Prostate gland (tissue), 2 donors: Measurements from ENCODE around the gene PRDM16. TPM values are rescaled to one million over a fixed set of nuclear protein-coding genes. Genes with fewer than 3 reads are reported as not detected.
A peak's percentile ranks its signal among the peaks of the same experiment; 100 is the strongest.

Source experiments
- DNase-seq: peaks from one replicate; pipeline ENCODE4 v3.0.0-alpha.2; 2019; ENCODE audit warnings: low spot score
- H3K27ac ChIP-seq, 2 donors: fragments of 200-600 bp; sonication (generic); 2 replicates each; pipeline ENCODE4 v1.5.1; 2017 to 2019
- H3K27me3 ChIP-seq: fragments of 200-600 bp; sonication (generic); replicated peaks from 2 replicates; pipeline ENCODE4 v1.5.1; 2019; ENCODE audit not compliant: insufficient read depth
- H3K36me3 ChIP-seq, 2 donors: fragments of 200-600 bp; sonication (generic); 1 replicate in 1 of 2; 2 replicates in 1 of 2; pipeline versions ENCODE4 v1.5.1 to v1.8.1; 2017 to 2019
- H3K4me1 ChIP-seq: fragments of 200-600 bp; sonication (generic); replicated peaks from 2 replicates; pipeline ENCODE4 v1.5.1; 2019
- H3K4me3 ChIP-seq, 2 donors: fragments of 200-600 bp; sonication (generic); 2 replicates each; pipeline ENCODE4 v1.5.1; 2017 to 2019
- H3K9me3 ChIP-seq: fragments of 200-600 bp; sonication (generic); 2 replicates; pipeline ENCODE4 v1.5.1; 2017
- CTCF ChIP-seq, 4 experiments: fragments of 200-600 bp in 2 of 4; fragments of 450-650 bp in 2 of 4; sonication (generic) in 2 of 4; IDR thresholded peaks; 1 replicate in 3 of 4; 2 replicates in 1 of 4; pipeline ENCODE4 v1.5.1; 2016 to 2019; ENCODE audit warnings: antibody characterized with exemption in 4 of 4, mild to moderate bottlenecking in 2 of 4, moderate library complexity in 2 of 4
- POLR2A ChIP-seq: fragments of 450-650 bp; IDR thresholded peaks from one replicate; pipeline ENCODE4 v1.6.1; 2016; ENCODE audit warnings: antibody characterized with exemption, mild to moderate bottlenecking
- POLR2AphosphoS5 ChIP-seq: sonication (generic); formaldehyde crosslinking; IDR thresholded peaks from one replicate; pipeline ENCODE4 v1.6.1; 2017; ENCODE audit warnings: antibody characterized with exemption
- WGBS: methylation state at CpG from one replicate; pipeline ENCODE4 v1.1.5; 2018; 5-methylcytosine and 5-hydroxymethylcytosine counted together
- intact Hi-C: fragments of 100-400 bp; cut with DNase I; formaldehyde crosslinking; loops from one replicate; pipeline ENCODE4 v1.14.2; 2022
- total RNA-seq, 2 donors: library from RNA; depleted of rRNA; stranded (reverse); fragments of >200 nt; gene quantifications; one replicate each; pipeline ENCODE4 v1.1.0, GENCODE V29; 2016

Gene PRDM16
- total RNA-seq, 2 donors from 2014 or later: 0.23 to 6.5 TPM

DNA sequence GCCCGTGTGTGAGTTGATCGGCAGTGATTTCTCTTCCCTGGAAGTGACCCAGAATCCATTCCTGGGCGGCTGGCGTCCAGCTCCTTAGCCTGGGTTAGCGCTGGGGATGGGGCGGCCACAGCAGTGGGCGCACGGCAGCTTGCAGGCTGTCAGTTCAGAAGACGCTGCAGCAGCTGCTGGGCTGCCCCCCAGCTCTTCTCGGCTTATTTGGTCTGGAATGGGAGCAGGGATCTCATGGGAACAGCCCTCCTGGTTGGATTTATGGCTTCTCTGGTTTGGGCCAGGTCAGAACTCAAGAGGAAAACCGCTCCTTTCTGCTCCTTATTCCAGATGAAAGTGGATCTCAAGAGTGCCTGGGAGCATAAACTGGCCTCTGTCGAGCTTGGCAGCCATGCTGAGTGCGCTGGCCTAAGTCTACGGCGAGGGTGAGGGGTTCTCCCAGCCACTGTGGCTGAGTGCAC lies 148.2 kb downstream of the PRDM16 start:
- no peak for TF ChIP-seq CTCF (IDR thresholded peaks at IDR 0.05)
- no peak for TF ChIP-seq POLR2AphosphoS5
- intact Hi-C loops: no loop called here
- Histone ChIP-seq H3K9me3 (no peaks in the 10 kb centered on the region), H3K27ac (no peak overlapping the region), H3K4me3 (no peak overlapping the region), H3K27me3 (peaks cover 4% of the 10 kb centered on the region), H3K36me3 (no peaks in the 10 kb centered on the region), H3K4me1 (no peaks in the 10 kb centered on the region)
- 48% methylated on average over 15 of the region's 15 CpGs for WGBS
- no peak for DNase-seq

- WGBS: 57% methylated on average over 23 of the region's 23 CpGs
- Histone ChIP-seq H3K36me3 (no peaks in the 10 kb centered on the region), H3K4me3 (no peak overlapping the region), H3K27me3 (peaks cover 4% of the 10 kb centered on the region), H3K27ac (no peak overlapping the region), H3K4me1 (no peaks in the 10 kb centered on the region), H3K9me3 (no peaks in the 10 kb centered on the region)
- DNase-seq: no peak
- intact Hi-C loops: no loop called here
- TF ChIP-seq CTCF (IDR thresholded peaks at IDR 0.05): no peak
- TF ChIP-seq POLR2A: no peak
- TF ChIP-seq POLR2AphosphoS5: no peak
Measured at GRCh38 chr1:3217979-3218679, 149.1 kb downstream of the PRDM16 start.

DNA sequence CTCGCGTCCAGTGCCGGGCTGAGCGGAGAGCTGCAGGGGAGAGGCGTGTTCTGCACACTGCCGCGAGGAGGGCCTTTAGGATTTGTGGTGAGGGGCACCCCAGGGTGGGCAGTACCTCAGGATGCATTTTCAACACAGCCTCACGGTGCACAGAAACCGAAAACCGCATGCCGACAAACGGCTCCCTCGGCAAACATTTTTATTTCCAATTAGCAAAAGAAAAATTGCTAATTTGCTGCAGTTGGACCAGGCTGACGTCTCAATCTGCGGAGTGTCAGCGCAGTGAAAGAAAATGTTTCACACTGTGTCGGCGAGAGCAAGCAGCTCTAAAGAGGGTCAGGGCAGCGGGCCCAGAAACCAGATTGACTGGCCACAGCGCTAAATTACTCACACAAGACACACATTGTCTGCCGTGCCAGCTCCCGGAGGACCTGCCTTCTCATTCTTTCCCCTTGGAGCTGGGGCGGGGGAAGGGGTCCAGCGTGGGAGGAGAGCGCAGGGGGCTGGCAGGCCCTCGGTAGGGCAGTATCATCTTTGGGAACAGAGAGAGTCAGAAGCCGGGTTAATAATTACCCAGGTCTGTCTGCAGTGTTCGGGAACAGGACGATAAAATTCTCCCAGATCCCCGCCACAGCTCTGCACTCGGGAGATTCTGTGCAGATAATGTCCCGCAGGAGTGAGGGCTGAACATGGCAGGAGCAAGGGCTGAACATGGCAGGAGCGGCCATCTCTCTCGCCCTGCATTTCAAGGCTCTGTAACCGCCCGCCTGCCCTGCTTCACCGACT lies 150.2 kb downstream of the PRDM16 start:
- intact Hi-C loops: no loop called here
- TF ChIP-seq CTCF (IDR thresholded peaks at IDR 0.05) (no peak), POLR2A (no peak), POLR2AphosphoS5 (peak; percentile 29)
- Histone ChIP-seq H3K4me3 (no peak overlapping the region), H3K4me1 (no peaks in the 10 kb centered on the region), H3K9me3 (no peaks in the 10 kb centered on the region), H3K36me3 (no peaks in the 10 kb centered on the region), H3K27ac (no peak overlapping the region), H3K27me3 (peaks cover 4% of the 10 kb centered on the region)
- DNase-seq: peak; percentile 65
- WGBS: 31% methylated on average over 36 of the region's 37 CpGs

DNA sequence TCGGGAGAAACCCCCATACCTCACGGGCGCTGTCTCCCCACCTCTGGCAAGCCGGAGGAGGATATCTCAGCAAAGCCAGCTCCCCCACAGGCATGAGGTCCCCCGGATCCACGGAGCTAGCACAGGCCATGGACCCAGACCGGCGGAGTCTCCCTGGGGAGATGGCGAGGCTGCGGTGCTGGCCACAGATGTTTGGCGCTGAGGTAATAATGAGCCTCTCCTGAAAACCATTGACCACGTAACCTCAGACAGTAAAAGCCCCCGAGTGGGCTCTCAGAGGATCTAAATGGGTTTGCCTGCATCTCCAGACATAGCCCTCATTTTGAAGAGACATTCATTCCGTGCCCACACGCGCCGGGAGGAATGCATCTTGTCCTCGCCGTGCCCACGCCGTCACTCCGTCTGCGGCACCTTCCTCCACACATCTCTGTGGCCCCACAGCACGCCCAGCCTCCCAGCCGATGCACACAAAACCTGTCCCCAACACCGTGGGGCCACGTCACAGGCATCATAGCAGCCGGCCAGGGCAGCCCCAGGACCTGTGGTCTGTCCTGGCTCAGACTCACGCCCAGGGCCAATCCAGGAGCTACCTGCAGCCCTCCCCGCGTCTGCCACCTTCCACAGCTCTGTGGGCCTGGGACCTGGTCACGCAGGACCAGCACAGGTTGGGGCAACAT lies 150.9 kb downstream of the PRDM16 start:
- Histone ChIP-seq H3K4me3 (no peak overlapping the region), H3K27ac (no peak overlapping the region), H3K27me3 (peaks cover 4% of the 10 kb centered on the region), H3K9me3 (no peaks in the 10 kb centered on the region), H3K36me3 (no peaks in the 10 kb centered on the region), H3K4me1 (no peaks in the 10 kb centered on the region)
- WGBS: 87% methylated on average over 32 of the region's 32 CpGs
- no peak for DNase-seq
- TF ChIP-seq POLR2AphosphoS5 (no peak), CTCF (IDR thresholded peaks at IDR 0.05) (no peak), POLR2A (no peak)
- intact Hi-C loops: loop anchor here (10.0 kb wide), 1 partner anchor 145 kb away; no protein-coding TSS in a partner anchor
